ENCODE measurements around the gene EPHA4.

Gene EPHA4

GRCh38 chr2:221554769-221555493, 17.2 kb downstream of the EPHA4 start:
- no peaks in the 10 kb centered on the region for H3K9me2 ChIP-seq (replicated peaks; ENCODE audit: insufficient read depth, low read length)
- no peaks in the 10 kb centered on the region for H3K36me3 ChIP-seq (replicated peaks; ENCODE audit: insufficient read depth, low read length)
- TF ChIP-seq EZH2phosphoT487 (IDR thresholded peaks at IDR 0.05; ENCODE audit: low read length): no peak
- no peak for TF ChIP-seq CTCF (IDR thresholded peaks at IDR 0.05; ENCODE audit: low read length)
- no peak overlapping the region for H3K27ac ChIP-seq (ENCODE audit: low read length)
- H3K4me2 ChIP-seq (ENCODE audit: low read depth, low read length): peak overlapping the region; percentile 22; the same call in 1 of the 2 replicates
- no peak overlapping the region for H2AFZ ChIP-seq (ENCODE audit: low read length)
- H3K79me2 ChIP-seq (ENCODE audit: low read length): no peaks in the 10 kb centered on the region
- no peak overlapping the region for H3K4me3 ChIP-seq (ENCODE audit: low read length)
- DNase-seq: no peak
- peaks cover 7% of the 10 kb centered on the region for H3K27me3 ChIP-seq (replicated peaks; ENCODE audit: insufficient read depth, low read length)
- no peaks in the 10 kb centered on the region for H4K20me1 ChIP-seq (ENCODE audit: insufficient read depth, low read length)
- no peaks in the 10 kb centered on the region for H3F3A ChIP-seq (ENCODE audit: insufficient read depth, low read length)
- H3K9me3 ChIP-seq (replicated peaks; ENCODE audit: insufficient read depth, low read length): no peaks in the 10 kb centered on the region
- no peak overlapping the region for H3K9ac ChIP-seq (ENCODE audit: low read length)
- H3K4me1 ChIP-seq (ENCODE audit: low read length): peaks cover 10% of the 10 kb centered on the region; the same call in 1 of the 2 replicates

- Histone ChIP-seq H3K4me2 (ENCODE audit: low read depth, low read length) (no peak overlapping the region), H3K9ac (ENCODE audit: low read length) (no peak overlapping the region), H2AFZ (ENCODE audit: low read length) (no peak overlapping the region), H3K79me2 (ENCODE audit: low read length) (no peaks in the 10 kb centered on the region), H3K4me3 (ENCODE audit: low read length) (no peak overlapping the region), H3K4me1 (ENCODE audit: low read length) (peaks cover 13% of the 10 kb centered on the region; the same call in 1 of the 2 replicates), H3K9me2 (replicated peaks; ENCODE audit: insufficient read depth, low read length) (no peaks in the 10 kb centered on the region), H3K36me3 (replicated peaks; ENCODE audit: insufficient read depth, low read length) (no peaks in the 10 kb centered on the region), H3F3A (ENCODE audit: insufficient read depth, low read length) (no peaks in the 10 kb centered on the region), H3K9me3 (replicated peaks; ENCODE audit: insufficient read depth, low read length) (no peaks in the 10 kb centered on the region), H3K27me3 (replicated peaks; ENCODE audit: insufficient read depth, low read length) (peaks cover 7% of the 10 kb centered on the region), H3K27ac (ENCODE audit: low read length) (no peak overlapping the region), H4K20me1 (ENCODE audit: insufficient read depth, low read length) (no peaks in the 10 kb centered on the region)
- DNase-seq: no peak
- TF ChIP-seq CTCF (IDR thresholded peaks at IDR 0.05; ENCODE audit: low read length) (no peak), EZH2phosphoT487 (IDR thresholded peaks at IDR 0.05; ENCODE audit: low read length) (no peak), EZH2 (optimal IDR thresholded peaks at IDR 0.05; ENCODE audit: low read depth, low read length) (no peak)
Observed at GRCh38 chr2:221553333-221553732, 18.8 kb downstream of the EPHA4 start.

GRCh38 chr2:221552291-221552690, 19.8 kb downstream of the EPHA4 start:
- H3K36me3 ChIP-seq (replicated peaks; ENCODE audit: insufficient read depth, low read length): no peaks in the 10 kb centered on the region
- H4K20me1 ChIP-seq (ENCODE audit: insufficient read depth, low read length): no peaks in the 10 kb centered on the region
- no peak for TF ChIP-seq EZH2 (optimal IDR thresholded peaks at IDR 0.05; ENCODE audit: low read depth, low read length)
- no peak for TF ChIP-seq CTCF (IDR thresholded peaks at IDR 0.05; ENCODE audit: low read length)
- TF ChIP-seq EZH2phosphoT487 (IDR thresholded peaks at IDR 0.05; ENCODE audit: low read length): no peak
- H3K4me2 ChIP-seq (ENCODE audit: low read depth, low read length): no peak overlapping the region
- no peak overlapping the region for H3K9ac ChIP-seq (ENCODE audit: low read length)
- no peak overlapping the region for H3K4me3 ChIP-seq (ENCODE audit: low read length)
- H2AFZ ChIP-seq (ENCODE audit: low read length): no peak overlapping the region
- no peak for DNase-seq
- peaks cover 13% of the 10 kb centered on the region; the same call in 1 of the 2 replicates for H3K4me1 ChIP-seq (ENCODE audit: low read length)
- peaks cover 14% of the 10 kb centered on the region for H3K27me3 ChIP-seq (replicated peaks; ENCODE audit: insufficient read depth, low read length)
- no peaks in the 10 kb centered on the region for H3K9me2 ChIP-seq (replicated peaks; ENCODE audit: insufficient read depth, low read length)
- H3F3A ChIP-seq (ENCODE audit: insufficient read depth, low read length): no peaks in the 10 kb centered on the region
- no peak overlapping the region for H3K27ac ChIP-seq (ENCODE audit: low read length)
- no peaks in the 10 kb centered on the region for H3K9me3 ChIP-seq (replicated peaks; ENCODE audit: insufficient read depth, low read length)
- H3K79me2 ChIP-seq (ENCODE audit: low read length): no peaks in the 10 kb centered on the region
